Measurements from ENCODE around the gene ANKAR.
A peak's percentile ranks its signal among the peaks of the same experiment; 100 is the strongest.
"Not testable (repeated sequence)": the region's sequence is repeated elsewhere in the genome, so short reads cannot be mapped to it uniquely, and the experiment has no call there.

ANKAR gene, protein sequence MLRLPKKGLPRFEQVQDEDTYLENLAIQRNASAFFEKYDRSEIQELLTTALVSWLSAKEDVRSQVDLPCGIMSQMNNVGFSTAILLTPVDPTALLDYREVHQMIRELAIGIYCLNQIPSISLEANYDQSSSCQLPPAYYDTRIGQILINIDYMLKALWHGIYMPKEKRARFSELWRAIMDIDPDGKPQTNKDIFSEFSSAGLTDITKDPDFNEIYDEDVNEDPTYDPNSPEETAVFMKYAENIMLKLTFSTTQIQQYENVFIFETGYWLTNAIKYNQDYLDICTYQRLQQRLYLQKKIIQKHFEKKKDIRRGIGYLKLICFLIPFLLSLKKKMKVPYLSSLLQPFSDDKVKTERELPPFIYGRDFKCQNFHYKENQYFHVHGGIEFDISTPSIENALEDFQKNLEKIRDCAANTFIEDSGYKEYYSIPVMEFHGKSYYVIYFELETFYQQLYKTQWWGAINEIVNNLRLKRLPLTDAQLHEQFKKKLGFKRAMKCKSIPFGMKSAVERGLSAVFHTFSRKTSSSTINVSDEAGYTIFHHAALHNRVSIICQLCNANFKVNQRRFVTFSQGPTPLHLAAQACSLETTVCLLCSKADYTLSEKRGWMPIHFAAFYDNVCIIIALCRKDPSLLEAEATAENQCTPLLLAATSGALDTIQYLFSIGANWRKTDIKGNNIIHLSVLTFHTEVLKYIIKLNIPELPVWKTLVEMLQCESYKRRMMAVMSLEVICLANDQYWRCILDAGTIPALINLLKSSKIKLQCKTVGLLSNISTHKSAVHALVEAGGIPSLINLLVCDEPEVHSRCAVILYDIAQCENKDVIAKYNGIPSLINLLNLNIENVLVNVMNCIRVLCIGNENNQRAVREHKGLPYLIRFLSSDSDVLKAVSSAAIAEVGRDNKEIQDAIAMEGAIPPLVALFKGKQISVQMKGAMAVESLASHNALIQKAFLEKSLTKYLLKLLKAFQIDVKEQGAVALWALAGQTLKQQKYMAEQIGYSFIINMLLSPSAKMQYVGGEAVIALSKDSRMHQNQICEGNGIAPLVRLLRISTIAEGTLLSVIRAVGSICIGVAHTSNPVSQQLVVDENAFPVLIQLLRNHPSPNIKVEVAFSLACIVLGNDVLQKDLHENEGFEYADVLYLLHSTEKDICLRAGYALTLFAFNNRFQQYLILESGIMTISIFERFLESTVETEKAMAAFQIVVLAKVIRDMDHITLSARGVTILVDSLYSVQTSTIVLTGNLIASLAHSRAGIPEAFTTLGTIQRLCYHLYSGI (N-terminal part only)

GRCh38 chr2:189674374-189675112 lies at the start of gene ANKAR:
TSS of gene ANKAR (plus strand) at chr2:189674670. CDS start at chr2:189676491, 1,821 bp downstream.
- peak; percentile 51 to 66 for DNase-seq (ENCODE audit: low read depth in 2 of 2, low spot score in 1 of 2)

DNA sequence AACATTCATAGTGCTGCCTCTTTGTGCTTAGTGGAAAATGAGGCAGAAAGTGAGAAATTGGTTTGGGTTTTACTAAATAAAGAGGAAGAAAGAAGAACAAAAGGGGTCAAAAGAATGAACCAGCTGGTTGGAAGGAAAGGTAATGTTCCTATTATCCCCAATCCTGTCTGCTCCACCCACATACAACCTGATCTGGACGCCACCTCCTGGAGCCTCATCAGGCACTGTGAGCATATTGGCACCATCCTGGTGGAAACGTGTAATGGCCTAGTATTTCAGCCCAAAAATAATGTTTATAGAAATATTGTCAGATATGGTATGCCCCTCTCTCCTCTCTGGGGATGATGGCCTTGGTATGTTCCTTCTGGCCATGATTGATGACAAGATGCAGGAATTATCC lies 48.8 kb upstream of the ANKAR start:
- DNase-seq (ENCODE audit: low read depth in 2 of 2, low spot score in 1 of 2), result no peak

DNA sequence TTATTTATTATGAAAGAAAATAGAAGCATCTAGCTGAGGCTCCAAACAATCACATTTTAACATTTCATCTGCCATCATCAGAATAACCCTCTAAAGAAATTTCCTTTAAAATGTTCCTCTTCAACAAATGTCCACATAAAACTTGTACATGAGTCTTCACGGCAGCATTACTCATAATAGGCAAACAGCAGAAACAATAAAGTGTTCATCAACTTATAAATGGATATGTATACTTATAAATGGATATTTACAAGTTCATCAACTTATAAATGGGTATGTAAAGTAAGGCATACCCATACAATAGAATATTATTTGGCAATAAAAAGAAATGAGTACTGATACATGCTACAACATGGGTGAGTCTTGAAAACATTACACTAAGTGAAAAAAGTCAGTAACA lies 46.7 kb upstream of the ANKAR start:
- DNase-seq (ENCODE audit: low read depth in 2 of 2, low spot score in 1 of 2), result no peak

GRCh38 chr2:189628817-189629530 lies 45.5 kb upstream of the ANKAR start:
- DNase-seq (ENCODE audit: low read depth in 2 of 2, low spot score in 1 of 2), result no peak

DNA sequence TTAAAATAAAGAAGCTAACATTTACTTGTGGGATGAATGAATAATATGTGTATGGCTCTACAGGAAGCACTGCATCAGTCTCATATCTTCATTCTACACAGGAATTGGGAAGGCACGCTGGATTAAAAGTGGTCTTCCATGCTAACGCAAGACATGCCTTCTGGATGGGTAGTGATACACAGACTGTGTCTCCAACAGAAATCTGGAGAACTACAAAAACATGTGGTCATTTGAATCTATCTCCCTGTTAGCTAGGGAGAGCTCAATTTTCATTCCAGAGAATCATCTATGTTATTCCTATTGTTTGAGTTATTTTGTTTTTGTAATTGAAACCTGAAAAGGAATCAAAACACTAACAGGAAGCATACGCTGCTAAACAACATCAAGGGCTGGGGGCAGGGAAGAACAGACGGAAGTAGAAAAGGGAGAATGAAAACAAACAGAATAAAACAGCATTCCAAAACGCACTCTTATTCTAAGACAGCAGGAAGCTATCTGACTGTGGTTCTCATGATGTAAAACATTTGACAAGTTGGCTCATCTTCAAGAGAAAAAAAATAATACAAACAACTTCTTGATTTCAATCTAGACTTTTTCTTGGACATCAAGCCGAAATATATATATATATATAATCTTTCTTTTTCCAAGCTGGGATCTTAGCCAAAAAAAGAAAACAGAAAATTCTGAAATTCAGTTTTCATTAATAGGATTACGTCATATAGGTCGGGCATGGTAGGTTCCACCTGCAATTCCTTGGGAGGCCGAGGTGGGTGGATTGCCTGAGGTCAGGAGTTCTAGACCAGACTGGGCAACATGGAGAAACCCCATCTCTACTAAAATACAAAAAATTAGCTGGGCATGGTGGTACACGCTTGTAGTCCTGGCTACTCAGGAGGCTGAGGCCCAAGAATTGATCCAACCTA lies 44.7 kb upstream of the ANKAR start:
- DNase-seq (ENCODE audit: low read depth in 2 of 2, low spot score in 1 of 2), result no peak

- DNase-seq (ENCODE audit: low read depth in 2 of 2, low spot score in 1 of 2), result no peak
Measured at GRCh38 chr2:189631849-189632248, 42.6 kb upstream of the ANKAR start.

DNA sequence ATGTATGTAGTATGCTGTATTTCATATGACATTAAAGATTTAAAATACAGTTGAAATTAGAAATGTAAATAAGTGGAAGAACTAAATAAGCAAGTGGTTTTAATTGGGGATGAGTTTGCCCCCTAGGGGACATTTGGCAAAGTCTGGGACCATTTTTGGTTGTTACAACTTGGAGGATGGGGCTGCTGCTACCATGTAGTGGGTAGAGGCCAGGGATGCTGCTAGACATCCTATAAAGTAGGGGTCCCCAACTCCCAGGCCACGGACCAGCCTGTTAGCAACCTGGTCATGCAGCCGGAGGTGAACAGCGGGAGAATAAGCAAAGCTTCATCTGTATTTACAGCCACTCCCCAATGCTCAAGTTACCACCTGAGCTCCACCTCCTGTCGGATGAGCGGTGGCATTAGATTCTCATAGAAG lies 41.1 kb upstream of the ANKAR start:
- no peak for DNase-seq (ENCODE audit: low read depth in 2 of 2, low spot score in 1 of 2)

GRCh38 chr2:189635353-189635752 lies 39.1 kb upstream of the ANKAR start:
- no peak for DNase-seq (ENCODE audit: low read depth in 2 of 2, low spot score in 1 of 2)

DNA sequence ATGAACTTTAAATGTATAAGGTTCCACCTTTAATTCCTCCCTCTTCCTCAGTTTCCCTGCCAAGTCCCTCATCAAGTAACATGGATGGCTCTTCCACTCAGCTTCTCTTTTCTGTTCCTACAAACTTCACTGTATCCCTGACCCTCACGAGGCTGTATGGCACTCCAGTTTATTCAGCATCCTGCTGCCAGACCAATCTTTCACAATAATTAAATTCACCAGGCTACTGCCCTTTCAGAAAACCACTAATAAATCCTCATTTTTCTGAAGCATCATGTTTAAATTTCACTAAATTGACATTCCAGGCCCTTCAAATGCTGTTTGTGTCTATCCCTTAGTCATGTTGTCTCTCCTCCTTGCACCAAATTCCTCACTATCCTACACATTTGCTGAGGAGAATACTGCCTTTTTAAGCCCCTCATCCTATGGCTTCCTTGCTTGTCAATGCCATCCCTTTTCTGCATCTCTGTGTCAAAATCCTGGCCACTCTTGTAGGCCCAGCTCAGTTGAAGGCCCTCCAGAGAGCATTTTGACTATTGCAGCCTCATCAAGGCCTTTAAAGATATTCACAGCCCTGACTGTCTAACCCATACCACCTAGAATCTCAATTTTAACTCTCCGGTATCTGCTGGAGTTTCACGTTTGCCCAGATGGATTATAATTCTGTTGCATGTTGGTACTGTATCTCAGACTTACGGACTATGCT lies 36.0 kb upstream of the ANKAR start:
- no peak for DNase-seq (ENCODE audit: low read depth in 2 of 2, low spot score in 1 of 2)

GRCh38 chr2:189639007-189639609 lies 35.4 kb upstream of the ANKAR start:
- no peak for DNase-seq (ENCODE audit: low read depth in 2 of 2, low spot score in 1 of 2)

GRCh38 chr2:189641002-189641401 lies 33.5 kb upstream of the ANKAR start:
- no peak for DNase-seq (ENCODE audit: low read depth in 2 of 2, low spot score in 1 of 2)

DNA sequence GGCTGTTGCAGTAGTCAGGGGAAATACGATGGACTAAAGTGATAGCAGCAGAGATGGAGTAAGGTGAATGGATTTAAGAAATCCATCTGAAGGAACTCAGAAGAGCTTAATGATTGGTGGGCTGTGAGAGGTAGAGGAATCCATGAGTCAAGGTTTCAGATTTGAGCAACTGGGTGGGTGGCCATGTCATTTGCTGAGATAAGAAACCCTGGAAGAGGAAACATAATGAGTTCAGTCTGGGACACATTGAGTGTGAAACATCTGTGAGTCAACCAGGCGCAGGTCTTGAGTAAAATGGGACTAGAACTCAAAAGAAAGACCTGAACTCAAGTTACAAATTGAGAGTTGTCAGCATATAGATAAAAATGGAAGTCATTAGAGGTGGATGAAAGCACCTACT lies 32.9 kb upstream of the ANKAR start:
- no peak for DNase-seq (ENCODE audit: low read depth in 2 of 2, low spot score in 1 of 2)

- no peak for DNase-seq (ENCODE audit: low read depth in 2 of 2, low spot score in 1 of 2)
Measured at GRCh38 chr2:189646521-189646920, 27.9 kb upstream of the ANKAR start.

- DNase-seq (ENCODE audit: low read depth in 2 of 2, low spot score in 1 of 2), result no peak
Measured at GRCh38 chr2:189648846-189649509, 25.5 kb upstream of the ANKAR start.

- no peak for DNase-seq (ENCODE audit: low read depth in 2 of 2, low spot score in 1 of 2)
Measured at GRCh38 chr2:189651284-189651683, 23.2 kb upstream of the ANKAR start.

- not testable (repeated sequence) for DNase-seq (ENCODE audit: low read depth in 2 of 2, low spot score in 1 of 2)
Measured at GRCh38 chr2:189653464-189653863, 21.0 kb upstream of the ANKAR start.

GRCh38 chr2:189654641-189655040 lies 19.8 kb upstream of the ANKAR start:
- DNase-seq (ENCODE audit: low read depth in 2 of 2, low spot score in 1 of 2), result no peak
